H1 (cell line): ENCODE measurements around the gene BHLHE23. TPM values are rescaled to one million over a fixed set of nuclear protein-coding genes. Genes with fewer than 3 reads are reported as not detected.

Experiments
- CTCF ChIA-PET: fragments of 300-600 bp; sonication (Branson Sonifier 250); formaldehyde crosslinking; loops from one replicate; lab custom pipeline; 2021; ENCODE audit not compliant: partially characterized antibody; lab: Charles Lee
- POLR2A ChIA-PET: fragments of 300-600 bp; sonication (Branson Sonifier 250); formaldehyde crosslinking; loops from one replicate; lab custom pipeline; 2021; ENCODE audit warnings: inconsistent platforms; ENCODE audit not compliant: partially characterized antibody; lab: Charles Lee
- DNase-seq, 2 experiments: peaks; one replicate each; pipeline versions ENCODE4 v3.0.0 to v3.0.0-alpha.2; 2010 to 2022; ENCODE audit warnings: low spot score in 2 of 2, low read depth in 1 of 2, mixed read lengths in 1 of 2
- FAIRE-seq: peaks from 2 replicates; lab custom pipeline; 2011; peaks lifted over from hg19 to GRCh38; lab: Jason Lieb, UNC
- H2AFZ ChIP-seq: 2 replicates; pipeline ENCODE4 v1.8.1; 2012; ENCODE audit warnings: low read length, inconsistent platforms
- H2AK5ac ChIP-seq: 2 replicates; pipeline ENCODE4 v1.6.1; 2013; ENCODE audit warnings: low read depth, low read length
- H2BK120ac ChIP-seq: replicated peaks from 2 replicates; pipeline ENCODE3; 2013; ENCODE audit warnings: low read depth, low read length, inconsistent platforms
- H2BK12ac ChIP-seq: 2 replicates; pipeline ENCODE4 v1.6.1; 2013; ENCODE audit warnings: low read depth, low read length
- H2BK15ac ChIP-seq: 2 replicates; pipeline ENCODE4 v1.6.1; 2013; ENCODE audit warnings: low read length
- H2BK20ac ChIP-seq: 2 replicates; pipeline ENCODE4 v1.6.1; 2013; ENCODE audit warnings: low read length
- H2BK5ac ChIP-seq: 2 replicates; pipeline ENCODE4 v1.6.1; 2013; ENCODE audit warnings: low read depth, low read length
- H3K14ac ChIP-seq: 2 replicates; pipeline ENCODE4 v1.6.1; 2013; ENCODE audit warnings: inconsistent platforms; ENCODE audit not compliant: insufficient read length
- H3K18ac ChIP-seq: 2 replicates; pipeline ENCODE4 v1.6.1; 2013; ENCODE audit warnings: low read length; ENCODE audit errors: extremely low read depth
- H3K23ac ChIP-seq: 2 replicates; pipeline ENCODE4 v1.6.1; 2013; ENCODE audit warnings: inconsistent platforms; ENCODE audit not compliant: insufficient read length
- H3K23me2 ChIP-seq: 2 replicates; pipeline ENCODE4 v1.6.1; 2013; ENCODE audit warnings: low read depth, low read length
- H3K27ac ChIP-seq: 2 replicates; pipeline ENCODE4 v1.6.1; 2011; ENCODE audit warnings: low read depth, low read length, inconsistent platforms
- H3K27me3 ChIP-seq, 4 experiments: replicated peaks in 1 of 4; 1 replicate in 1 of 4; 2 replicates in 3 of 4; pipeline versions ENCODE4 v1.6.1 to v1.8.1; 2011 to 2013; ENCODE audit warnings: low read length in 3 of 4, mild to moderate bottlenecking in 3 of 4, inconsistent platforms in 2 of 4, mixed read lengths in 2 of 4, moderate library complexity in 1 of 4; ENCODE audit not compliant: control insufficient read depth in 3 of 4, insufficient read depth in 3 of 4; ENCODE audit errors: extremely low read depth in 1 of 4
- H3K36me3 ChIP-seq, 4 experiments: 2 replicates each; pipeline versions ENCODE4 v1.6.1 to v1.8.1; 2011 to 2013; ENCODE audit warnings: mild to moderate bottlenecking in 4 of 4, low read length in 3 of 4, moderate library complexity in 2 of 4, control low read depth in 1 of 4, inconsistent platforms in 1 of 4; ENCODE audit not compliant: insufficient read depth in 4 of 4, control insufficient read depth in 2 of 4
- H3K4ac ChIP-seq: replicated peaks from 2 replicates; pipeline ENCODE3; 2013; ENCODE audit warnings: low read length, low read depth, mixed read lengths, inconsistent platforms; ENCODE audit not compliant: insufficient read length
- H3K4me1 ChIP-seq, 4 experiments: replicated peaks in 1 of 4; 1 replicate in 1 of 4; 2 replicates in 3 of 4; pipeline versions ENCODE4 v1.6.1 to v1.8.1; 2011 to 2013; ENCODE audit warnings: low read length in 3 of 4, inconsistent platforms in 2 of 4, mixed read lengths in 1 of 4; ENCODE audit not compliant: insufficient read depth in 4 of 4, control insufficient read depth in 3 of 4
- H3K4me2 ChIP-seq, 2 experiments: 2 replicates each; pipeline versions ENCODE4 v1.6.1 to v1.8.1; 2011 to 2013; ENCODE audit warnings: low read depth in 2 of 2, low read length in 2 of 2, control low read depth in 1 of 2, inconsistent platforms in 1 of 2, mild to moderate bottlenecking in 1 of 2; ENCODE audit not compliant: insufficient read depth in 1 of 2
- H3K4me3 ChIP-seq, 4 experiments: fragments of 200-600, 300-600 bp in 1 of 4; sonication (generic), shearing (Covaris generic), sonication (Bioruptor Twin) in 1 of 4; 2 replicates each; pipeline versions ENCODE4 v1.5.1 to v1.8.1; 2011 to 2016; ENCODE audit warnings: low read length in 4 of 4, low read depth in 3 of 4, control low read depth in 2 of 4, inconsistent platforms in 2 of 4, mild to moderate bottlenecking in 2 of 4, mixed read lengths in 1 of 4, moderate library complexity in 1 of 4; ENCODE audit not compliant: insufficient read depth in 2 of 4; ENCODE audit errors: extremely low read depth in 1 of 4
- H3K56ac ChIP-seq: replicated peaks from 2 replicates; pipeline ENCODE3; 2013; ENCODE audit warnings: low read depth, mild to moderate bottlenecking, mixed read lengths, low read length, inconsistent platforms; ENCODE audit not compliant: insufficient read length
- H3K79me1 ChIP-seq: 2 replicates; pipeline ENCODE4 v1.6.1; 2013; ENCODE audit warnings: low read depth, low read length, control low read depth
- H3K79me2 ChIP-seq, 2 experiments: 2 replicates each; pipeline versions ENCODE4 v1.6.1 to v1.8.1; 2012 to 2013; ENCODE audit warnings: low read length in 2 of 2, mild to moderate bottlenecking in 2 of 2, inconsistent platforms in 1 of 2; ENCODE audit not compliant: insufficient read depth in 2 of 2, control insufficient read depth in 1 of 2
- H3K9ac ChIP-seq, 4 experiments: replicated peaks in 1 of 4; 1 replicate in 1 of 4; 2 replicates in 3 of 4; pipeline versions ENCODE4 v1.6.1 to v1.8.1; 2011 to 2013; ENCODE audit warnings: low read depth in 3 of 4, low read length in 3 of 4, control low read depth in 2 of 4, mild to moderate bottlenecking in 2 of 4, moderate library complexity in 2 of 4, inconsistent platforms in 1 of 4; ENCODE audit errors: extremely low read depth in 1 of 4
- H3K9me3 ChIP-seq, 2 experiments: 2 replicates each; pipeline versions ENCODE4 v1.6.1 to v1.8.1; 2012 to 2013; ENCODE audit warnings: mild to moderate bottlenecking in 2 of 2, moderate library complexity in 2 of 2, control low read depth in 1 of 2, inconsistent platforms in 1 of 2, low read depth in 1 of 2, low read length in 1 of 2, mixed read lengths in 1 of 2; ENCODE audit not compliant: insufficient read depth in 2 of 2
- H4K20me1 ChIP-seq, 2 experiments: replicated peaks in 1 of 2; 2 replicates each; pipeline versions ENCODE3 to v1.8.1; 2011 to 2013; ENCODE audit warnings: inconsistent platforms in 2 of 2, low read length in 2 of 2, mild to moderate bottlenecking in 1 of 2; ENCODE audit not compliant: insufficient read depth in 2 of 2, control insufficient read depth in 1 of 2
- H4K5ac ChIP-seq: 2 replicates; pipeline ENCODE4 v1.6.1; 2013; ENCODE audit warnings: low read length, low read depth, mixed read lengths, inconsistent platforms; ENCODE audit not compliant: insufficient read length
- H4K8ac ChIP-seq: 2 replicates; pipeline ENCODE4 v1.8.0; 2013; ENCODE audit warnings: mild to moderate bottlenecking, moderate library complexity, low read length, inconsistent platforms; ENCODE audit not compliant: insufficient read depth; ENCODE audit errors: extremely low read depth
- H4K91ac ChIP-seq: replicated peaks from 2 replicates; pipeline ENCODE3; 2013; ENCODE audit warnings: low read length, mixed read lengths, inconsistent platforms; ENCODE audit not compliant: insufficient read length
- BACH1 ChIP-seq: IDR thresholded peaks from 2 replicates; pipeline ENCODE4 v1.6.1; 2012; ENCODE audit warnings: low read length, improper control_type of control experiment
- CBX5 ChIP-seq: fragments of 300-800, 300-1000 bp; sonication (generic); IDR thresholded peaks from 2 replicates; pipeline ENCODE4 v1.7.1; 2016; ENCODE audit warnings: antibody characterized with exemption, low read length, low read depth
- CBX8 ChIP-seq: fragments of 300-800, 300-1000 bp; sonication (generic); IDR thresholded peaks from 2 replicates; pipeline ENCODE4 v1.7.1; 2016; ENCODE audit warnings: low read depth, low read length, borderline replicate concordance
- CHD2 ChIP-seq: IDR thresholded peaks from 2 replicates; pipeline ENCODE4 v1.6.1; 2012; ENCODE audit warnings: low read length, improper control_type of control experiment
- CTBP2 ChIP-seq: IDR thresholded peaks from 2 replicates; pipeline ENCODE4 v1.7.0; 2011; ENCODE audit warnings: borderline replicate concordance, mild to moderate bottlenecking, moderate library complexity, mixed read lengths, low read length; ENCODE audit not compliant: insufficient read depth, insufficient read length
- EZH2 ChIP-seq: fragments of 200-600 bp; sonication (generic); IDR thresholded peaks from 2 replicates; pipeline ENCODE4 v1.7.1; 2012; ENCODE audit warnings: low read depth, mild to moderate bottlenecking, moderate library complexity, low read length, inconsistent platforms; ENCODE audit not compliant: severe bottlenecking
- JUN ChIP-seq: IDR thresholded peaks from 2 replicates; pipeline ENCODE4 v1.6.1; 2011; ENCODE audit warnings: low read depth, mild to moderate bottlenecking, improper control_type of control experiment, low read length
- JUND ChIP-seq: IDR thresholded peaks from 2 replicates; pipeline ENCODE4 v1.6.1; 2011; ENCODE audit warnings: mild to moderate bottlenecking, improper control_type of control experiment, low read length
- POLR2AphosphoS5 ChIP-seq: IDR thresholded peaks from 2 replicates; pipeline ENCODE4 v1.6.1; 2011; ENCODE audit warnings: low read depth, low read length
- SAP30 ChIP-seq: fragments of 300-600 bp; sonication (generic); IDR thresholded peaks from 2 replicates; pipeline ENCODE4 v1.7.1; 2012; ENCODE audit warnings: low read length, moderate library complexity, mild to moderate bottlenecking, inconsistent platforms; ENCODE audit not compliant: insufficient read depth, insufficient replicate concordance
- SP1 ChIP-seq: IDR thresholded peaks from 2 replicates; pipeline ENCODE4 v1.6.1; 2011; ENCODE audit warnings: low read depth, low read length
- TAF7 ChIP-seq: optimal IDR thresholded peaks from 2 replicates; pipeline ENCODE3; 2011; ENCODE audit warnings: low read depth, mild to moderate bottlenecking, inconsistent platforms, low read length, moderate library complexity, borderline replicate concordance
- TCF12 ChIP-seq: IDR thresholded peaks from 2 replicates; pipeline ENCODE4 v1.6.1; 2011; ENCODE audit warnings: low read depth, mild to moderate bottlenecking, low read length
- WGBS, 2 experiments: shearing (Covaris generic) in 1 of 2; methylation state at CpG; one replicate each; pipeline versions ENCODE4 v1.1.6 to v1.1.7; 2013 to 2015; ENCODE audit warnings: low lambda C conversion rate in 2 of 2, mixed read lengths in 2 of 2, inconsistent platforms in 1 of 2, low coverage in 1 of 2, missing lambda C conversion rate in 1 of 2; ENCODE audit not compliant: insufficient replicate concordance in 2 of 2, insufficient coverage in 1 of 2, insufficient read length in 1 of 2; ENCODE audit errors: extremely low coverage in 1 of 2, missing lambda C conversion rate in 1 of 2; 5-methylcytosine and 5-hydroxymethylcytosine counted together
- polyA plus RNA-seq, 7 experiments: library from polyadenylated mRNA; depleted of rRNA in 3 of 7; stranded (reverse) in 5 of 7; unstranded in 2 of 7; fragments of >200 nt in 5 of 7; fragments of 200-250 nt in 2 of 7; gene quantifications; 1 replicate in 5 of 7; 2 replicates in 1 of 7; 4 replicates in 1 of 7; pipeline versions ENCODE4 v1.2.1 to v1.2.3, GENCODE V29; 2011 to 2013; ENCODE audit warnings: missing spikeins in 2 of 7, mixed read lengths in 2 of 7
- total RNA-seq: library from RNA; stranded (reverse); fragmentation: NEBNext Ultra II Directional; extraction: Animal tissue kit (Norgen Biotek cat#: 25700); gene quantifications from 2 replicates; pipeline ENCODE4 v1.2.1, GENCODE V29; 2021

The BHLHE23 gene
- total and polyA plus RNA-seq, 2 of the 8 experiments (the other 6 are each of a cell fraction or from before 2014, with no cell fraction given): 0.47 TPM; not detected in 1

DNA sequence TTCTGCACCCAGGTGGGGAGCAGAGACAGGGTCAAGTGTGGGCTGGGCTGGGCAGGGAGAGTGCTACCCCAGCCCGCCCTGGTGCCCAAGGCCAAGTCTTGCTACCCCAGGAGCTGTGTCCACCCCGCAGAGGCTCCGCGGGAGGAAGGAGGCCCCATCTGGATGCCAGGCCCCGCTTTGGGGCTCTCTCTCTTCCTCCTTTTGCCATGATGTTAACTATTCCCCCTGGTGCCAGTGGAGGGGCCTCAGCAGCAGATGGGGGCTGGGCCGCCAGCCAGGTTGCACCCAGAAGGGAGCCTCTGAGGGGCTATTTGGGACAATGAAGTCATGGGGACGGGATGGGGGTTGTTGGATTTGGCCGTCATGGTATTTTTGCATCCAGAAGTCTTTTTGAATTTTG is 45.0 kb downstream of the BHLHE23 start:
- Histone ChIP-seq H3K18ac (no peak overlapping the region), H4K8ac (peak overlapping the region; percentile 39; the same call in 1 of the 2 replicates), H3K4me1 (peaks cover 0 to 3% (median 0%) of the 10 kb centered on the region in 4 experiments; a peak in 2 of 7 replicates), H4K5ac (no peak overlapping the region), H2BK12ac (no peak overlapping the region), H2BK20ac (no peak overlapping the region), H2AK5ac (no peak overlapping the region), H3K4me3 (0 out of 8 replicates have a peak overlapping the region, but pooled peaks of 1 of the 4 experiments have one; percentile 11), H2BK15ac (no peak overlapping the region), H3K79me1 (peaks cover 3% of the 10 kb centered on the region; the same call in 1 of the 2 replicates), H3K27me3 (no peaks in the 10 kb centered on the region), H4K91ac (no peak overlapping the region), H4K20me1 (peaks cover 0 to 16% of the 10 kb centered on the region in 2 experiments), H3K4me2 (0 out of 4 replicates have a peak overlapping the region, but pooled peaks of 1 of the 2 experiments have one; percentile 6), H3K14ac (no peak overlapping the region), H3K9me3 (no peaks in the 10 kb centered on the region), H2AFZ (no peak overlapping the region), H3K36me3 (peaks cover 0 to 11% (median 5%) of the 10 kb centered on the region in 4 experiments; a peak in 5 of 8 replicates), H3K56ac (no peak overlapping the region), H3K23me2 (no peaks in the 10 kb centered on the region), H3K9ac (no peak overlapping the region; a peak in 1 of 7 replicates), H3K79me2 (no peaks in the 10 kb centered on the region), H3K4ac (no peak overlapping the region), H3K23ac (no peak overlapping the region), H3K27ac (no peak overlapping the region), H2BK120ac (no peak overlapping the region), H2BK5ac (no peak overlapping the region; the same call in 1 of the 2 replicates)
- FAIRE-seq (no peak), DNase-seq (no peak)
- POLR2A ChIA-PET: interaction anchor here (1.1 to 1.6 kb wide), 5 partner anchors 8 to 61 kb away, joined by 3 to 6 read pairs (median 3); partner anchors contain the start of gene GID8
- no peak for TF ChIP-seq CBX5
- no peak for TF ChIP-seq CHD2
- TF ChIP-seq CTBP2: no peak
- TF ChIP-seq EZH2: no peak
- no peak for TF ChIP-seq TAF7
- no peak for TF ChIP-seq POLR2AphosphoS5
- TF ChIP-seq JUND: no peak
- TF ChIP-seq CBX8: no peak
- TF ChIP-seq SP1: no peak
- TF ChIP-seq JUN: no peak
- no peak for TF ChIP-seq BACH1
- TF ChIP-seq TCF12: no peak
- TF ChIP-seq SAP30: no peak
- WGBS, 2 experiments: 94% methylated on average over 8 of the region's 8 CpGs; no CpG with 5 or more reads in 1 of the 2 experiments
- CTCF ChIA-PET: interaction anchor here (0.6 to 1.6 kb wide), 6 partner anchors 9 to 576 kb away, joined by 3 to 7 read pairs (median 3); partner anchors contain the start of gene PTK6
